Fibroblast of villous mesenchyme (primary cell): ENCODE measurements around the gene SMYD4. TPM values are rescaled to one million over a fixed set of nuclear protein-coding genes. Genes with fewer than 3 reads are reported as not detected.

Experiments
- DNase-seq: peaks from one replicate; pipeline ENCODE4 v3.0.0-alpha.2; 2010; ENCODE audit warnings: low read depth
- H3K4me3 ChIP-seq: 2 replicates; pipeline ENCODE4 v1.5.1; 2011; ENCODE audit warnings: low read depth, mild to moderate bottlenecking, low read length
- CTCF ChIP-seq: IDR thresholded peaks from 2 replicates; pipeline ENCODE4 v1.5.1; 2012; ENCODE audit warnings: low read depth, mild to moderate bottlenecking, low read length; ENCODE audit not compliant: insufficient read depth
- total RNA-seq: library from RNA; depleted of rRNA; stranded (reverse); fragments of >200 nt; gene quantifications from 2 replicates; pipeline ENCODE4 v1.2.3, GENCODE V29; 2012

Gene SMYD4
- total RNA-seq, 1 donor, result 12.5 TPM

- TF ChIP-seq CTCF, result no peak
- DNase-seq, result peak; percentile 52
- no peak overlapping the region for H3K4me3 ChIP-seq
Measured at GRCh38 chr17:1785930-1786329, 43.8 kb downstream of the SMYD4 start.

- DNase-seq, result peak; percentile 94
- no peak overlapping the region for H3K4me3 ChIP-seq
- peak; percentile 87 for TF ChIP-seq CTCF
Measured at GRCh38 chr17:1783834-1784611, 45.7 kb downstream of the SMYD4 start.

GRCh38 chr17:1783271-1783670 is 46.4 kb downstream of the SMYD4 start:
- no peak for TF ChIP-seq CTCF
- no peak overlapping the region for H3K4me3 ChIP-seq
- peak; percentile 64 for DNase-seq

GRCh38 chr17:1782171-1782567 is 47.5 kb downstream of the SMYD4 start:
- DNase-seq, result no peak
- no peak for TF ChIP-seq CTCF
- H3K4me3 ChIP-seq, result no peak overlapping the region

GRCh38 chr17:1779571-1780131 is 50.1 kb downstream of the SMYD4 start:
- no peak for TF ChIP-seq CTCF
- H3K4me3 ChIP-seq, result peak overlapping the region; percentile 28
- DNase-seq, result peak; percentile 99

- DNase-seq, result no peak
- no peak overlapping the region for H3K4me3 ChIP-seq
- TF ChIP-seq CTCF, result no peak
Measured at GRCh38 chr17:1776857-1777256, 52.8 kb downstream of the SMYD4 start.
